GM18519 (cell line): ENCODE data around the gene STPG4.

Experiments used
- ATAC-seq: cut with Tn5 transposase; IDR thresholded peaks from one replicate; pipeline ENCODE4 v1.9.1; 2021; ENCODE audit warnings: mild to moderate bottlenecking, moderate library complexity; ENCODE audit not compliant: unreplicated experiment, low FRiP score

STPG4 gene

GRCh38 chr2:47093626-47094025, 61.5 kb downstream of the STPG4 start:
- no peak for ATAC-seq

DNA sequence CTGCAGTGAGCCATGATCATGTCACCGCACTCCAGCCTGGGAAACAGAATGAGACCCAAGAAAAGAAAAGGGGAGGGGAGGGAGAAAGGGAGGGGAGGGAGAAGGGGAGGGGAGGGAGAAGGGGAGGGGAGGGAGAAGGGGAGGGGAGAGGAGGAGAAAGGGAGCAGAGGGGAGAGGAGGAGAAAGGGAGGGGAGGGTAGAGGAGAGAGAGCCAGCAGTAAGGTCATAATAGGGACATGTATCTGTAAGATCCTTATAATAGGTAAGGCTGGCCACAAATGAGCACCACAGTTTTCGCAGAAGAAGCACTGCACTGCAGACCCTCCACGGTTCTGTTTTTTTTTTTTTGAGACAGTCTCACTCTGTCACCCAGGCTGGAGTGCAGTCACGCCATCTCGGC, 62.6 kb downstream of the STPG4 start:
- ATAC-seq: no peak

- no peak for ATAC-seq
These were observed 64.0 kb downstream of the STPG4 start for GRCh38 chr2:47091118-47091517.

- ATAC-seq: no peak
These were observed 66.0 kb downstream of the STPG4 start for GRCh38 chr2:47089083-47089464.

DNA sequence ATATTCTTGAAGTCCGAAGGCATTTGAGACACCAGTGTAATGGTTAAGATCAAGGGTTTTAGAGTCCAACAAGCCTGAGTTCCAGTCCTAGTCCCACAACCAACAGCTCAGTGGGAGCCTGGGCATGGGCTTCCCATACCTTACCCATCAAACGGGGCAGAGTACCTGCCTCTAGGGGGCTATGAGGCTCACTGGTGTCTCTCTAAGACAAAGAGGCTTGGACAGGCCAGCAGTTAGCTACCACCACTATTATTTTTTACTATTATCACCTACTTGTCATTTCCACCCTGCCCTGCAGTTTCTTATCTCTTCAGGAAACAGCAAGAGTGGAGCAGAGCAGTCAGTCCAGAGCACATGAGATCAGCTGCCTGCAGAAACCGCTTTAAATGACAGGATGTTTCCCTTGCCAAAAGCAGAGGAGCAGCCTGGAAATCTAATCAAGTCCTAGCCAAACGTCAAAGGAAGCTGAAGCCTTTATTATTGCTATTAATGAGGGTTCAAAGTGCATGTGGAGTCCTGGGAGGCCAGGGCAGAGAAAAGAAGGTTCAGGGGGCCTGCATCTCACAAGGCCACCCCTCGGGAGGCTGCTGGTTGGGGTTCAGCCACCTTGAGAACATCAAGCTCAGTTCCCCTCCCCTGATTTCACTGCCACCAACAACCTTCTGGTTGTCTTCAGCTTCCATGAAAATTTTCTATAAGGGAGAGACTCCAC, 66.6 kb downstream of the STPG4 start:
- no peak for ATAC-seq

GRCh38 chr2:47087051-47087450, 68.1 kb downstream of the STPG4 start:
- no peak for ATAC-seq

GRCh38 chr2:47086571-47086970, 68.5 kb downstream of the STPG4 start:
- ATAC-seq: no peak

- ATAC-seq: no peak
These were observed 69.0 kb downstream of the STPG4 start for GRCh38 chr2:47086054-47086471.

GRCh38 chr2:47083886-47084687, 71.0 kb downstream of the STPG4 start:
- ATAC-seq: no peak

DNA sequence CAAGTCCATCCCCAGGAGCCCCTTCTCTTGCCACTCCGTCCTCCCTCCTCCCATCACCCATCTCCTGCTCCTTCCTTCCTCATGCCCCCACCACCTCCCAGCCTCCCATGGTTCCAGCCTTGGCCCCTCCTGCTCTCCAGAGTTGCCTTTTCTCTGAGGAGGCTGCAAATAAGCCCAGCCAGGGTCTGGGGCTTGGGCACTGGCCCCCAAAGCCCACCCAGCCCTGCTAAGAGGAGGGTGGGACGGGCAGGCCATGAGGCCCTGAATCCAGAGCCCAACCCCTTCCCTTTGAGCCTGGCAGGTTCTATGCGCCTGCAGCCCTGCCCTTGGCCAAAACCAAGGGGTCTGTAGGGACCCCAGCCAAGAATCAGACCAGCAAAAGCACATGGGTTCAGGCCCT, 71.6 kb downstream of the STPG4 start:
- ATAC-seq: no peak

DNA sequence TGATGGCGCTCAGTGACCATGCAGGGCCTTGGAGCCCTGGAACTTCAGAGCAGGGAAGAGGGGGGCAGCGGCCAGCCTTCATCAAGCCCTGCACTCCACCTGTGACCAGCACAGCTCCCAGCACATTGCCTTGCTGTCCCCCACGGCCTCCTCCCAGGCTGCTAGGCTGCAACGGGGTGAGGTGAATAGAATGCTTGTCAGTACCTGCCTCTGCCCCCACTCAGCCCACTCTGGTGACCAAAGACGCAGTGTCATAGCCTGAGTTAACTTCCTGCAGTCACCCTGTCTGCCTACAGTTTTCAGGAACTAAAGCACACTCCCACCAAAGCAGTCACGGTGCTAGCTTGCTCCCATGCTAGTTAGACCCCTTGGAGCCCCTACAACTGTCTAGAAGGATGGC, 72.1 kb downstream of the STPG4 start:
- no peak for ATAC-seq

- no peak for ATAC-seq
These were observed 74.2 kb downstream of the STPG4 start for GRCh38 chr2:47080888-47081301.

GRCh38 chr2:47079515-47080412, 75.3 kb downstream of the STPG4 start:
- ATAC-seq: no peak

DNA sequence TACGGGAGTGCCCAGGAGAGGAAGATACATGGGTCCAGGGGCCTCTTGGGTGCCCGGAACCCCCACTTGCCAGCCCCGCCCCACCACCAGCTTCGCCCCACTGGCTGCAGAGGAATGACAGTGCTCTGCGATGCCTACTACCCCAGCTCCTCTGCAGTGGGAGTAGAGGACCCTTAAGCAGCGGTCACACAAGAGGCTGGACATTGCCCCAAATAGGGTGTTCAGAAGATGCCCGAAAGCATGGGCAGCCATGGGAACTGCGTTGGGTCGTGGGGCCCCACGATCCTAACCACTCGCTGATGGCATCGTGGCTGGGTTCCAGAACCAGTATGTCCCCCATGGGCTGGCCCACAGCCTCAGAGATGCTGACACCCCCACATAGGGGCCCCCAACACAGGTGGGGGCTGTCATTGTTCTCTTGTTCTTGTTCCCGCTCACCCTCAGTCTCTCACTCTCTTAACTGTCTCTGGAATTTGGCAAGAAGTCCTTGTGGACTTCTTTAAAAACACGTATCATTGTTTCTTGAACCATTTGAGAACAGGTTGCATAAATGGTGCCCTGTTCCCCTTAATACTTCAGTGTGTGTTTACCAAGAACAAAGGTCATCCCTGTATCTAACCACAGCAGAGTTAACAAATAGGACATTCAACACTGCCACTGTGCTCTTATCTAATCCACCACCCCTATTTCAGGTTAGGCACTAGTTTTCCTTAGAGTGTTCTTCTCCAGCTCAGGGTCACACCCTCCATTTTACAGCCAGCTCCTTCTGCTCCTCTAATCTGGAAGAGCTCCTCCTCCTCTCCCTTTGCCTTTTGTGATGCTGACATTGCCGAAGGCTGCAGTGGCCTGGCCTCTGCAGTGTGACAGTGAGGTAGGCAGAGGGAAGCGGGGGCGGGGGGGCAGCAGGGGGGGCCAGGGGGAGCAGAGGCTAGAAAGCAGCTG, 76.3 kb downstream of the STPG4 start:
- no peak for ATAC-seq

- no peak for ATAC-seq
These were observed 77.5 kb downstream of the STPG4 start for GRCh38 chr2:47077442-47078117.

GRCh38 chr2:47076586-47077441, 78.3 kb downstream of the STPG4 start:
- no peak for ATAC-seq

GRCh38 chr2:47076126-47076506, 79.0 kb downstream of the STPG4 start:
- no peak for ATAC-seq

GRCh38 chr2:47075361-47076125, 79.6 kb downstream of the STPG4 start:
- ATAC-seq: no peak
